Smooth muscle cell (in vitro differentiated cells): ENCODE data around the gene SPTAN1. TPM values are rescaled to one million over a fixed set of nuclear protein-coding genes. Genes with fewer than 3 reads are reported as not detected.

Experiments used
- DNase-seq: peaks from one replicate; lab custom pipeline; 2025; ENCODE audit not compliant: unreplicated experiment; lab: John Stamatoyannopoulos, UW
- H2AFZ ChIP-seq: fragments of 200-600 bp; sonication (generic); 2 replicates; pipeline ENCODE4 v1.6.0; 2016; ENCODE audit warnings: antibody characterized with exemption, low read depth, mild to moderate bottlenecking
- H3F3A ChIP-seq: fragments of 200-600 bp; sonication (generic); 2 replicates; pipeline ENCODE4 v1.6.0; 2017; ENCODE audit warnings: antibody characterized with exemption, low read depth
- H3K27ac ChIP-seq: fragments of 200-600 bp; sonication (generic); 2 replicates; pipeline ENCODE4 v1.5.1; 2016; ENCODE audit warnings: low read depth, mild to moderate bottlenecking
- H3K27me3 ChIP-seq: fragments of 200-600 bp; sonication (generic); 2 replicates; pipeline ENCODE4 v1.6.1; 2016; ENCODE audit warnings: low read depth, mild to moderate bottlenecking
- H3K36me3 ChIP-seq: fragments of 200-600 bp; sonication (generic); 2 replicates; pipeline ENCODE4 v1.5.1; 2016; ENCODE audit warnings: low read depth
- H3K4me1 ChIP-seq: fragments of 200-600 bp; sonication (generic); 2 replicates; pipeline ENCODE4 v1.5.1; 2016; ENCODE audit warnings: low read depth
- H3K4me2 ChIP-seq: fragments of 200-600 bp; sonication (generic); 2 replicates; pipeline ENCODE4 v1.6.0; 2016; ENCODE audit warnings: mild to moderate bottlenecking
- H3K4me3 ChIP-seq: fragments of 200-600 bp; sonication (generic); 2 replicates; pipeline ENCODE4 v1.5.1; 2016; ENCODE audit warnings: mild to moderate bottlenecking
- H3K79me2 ChIP-seq: fragments of 200-600 bp; sonication (generic); 2 replicates; pipeline ENCODE4 v1.6.0; 2016; ENCODE audit warnings: low read depth, mild to moderate bottlenecking
- H3K9ac ChIP-seq: fragments of 200-600 bp; sonication (generic); 2 replicates; pipeline ENCODE4 v1.6.0; 2016; ENCODE audit warnings: low read depth
- H3K9me3 ChIP-seq: fragments of 200-600 bp; sonication (generic); replicated peaks from 2 replicates; pipeline ENCODE4 v1.5.1; 2016; ENCODE audit warnings: low read depth
- H4K20me1 ChIP-seq: fragments of 200-600 bp; sonication (generic); 2 replicates; pipeline ENCODE4 v1.6.0; 2016; ENCODE audit warnings: low read depth
- CTCF ChIP-seq: fragments of 200-600 bp; sonication (generic); IDR thresholded peaks from 2 replicates; pipeline ENCODE4 v1.5.1; 2017; ENCODE audit warnings: borderline replicate concordance, mild to moderate bottlenecking, antibody characterized with exemption; ENCODE audit not compliant: insufficient read depth, poor library complexity, severe bottlenecking
- WGBS: methylation state at CpG from one replicate; pipeline ENCODE4 v1.1.7; 2016; ENCODE audit warnings: low lambda C conversion rate; 5-methylcytosine and 5-hydroxymethylcytosine counted together
- polyA plus RNA-seq: library from polyadenylated mRNA; unstranded; fragments of >200 nt; fragmentation: Nextera tagmentation; extraction: Ambion mirVana; gene quantifications from 2 replicates; pipeline ENCODE4 v1.2.1, GENCODE V29; 2016
- total RNA-seq: library from RNA; depleted of rRNA; stranded (reverse); fragments of >200 nt; gene quantifications from 2 replicates; pipeline ENCODE4 v1.2.3, GENCODE V29; 2014

Gene SPTAN1
- total and polyA plus RNA-seq, 2 experiments from 2014 or later: 84.9 to 145 TPM

GRCh38 chr9:128588581-128589233 lies 36.3 kb downstream of the SPTAN1 start:
- Histone ChIP-seq H4K20me1 (peaks cover 5% of the 10 kb centered on the region), H3K4me2 (no peak overlapping the region), H3K9me3 (no peaks in the 10 kb centered on the region), H3K27ac (no peak overlapping the region), H3K4me1 (no peaks in the 10 kb centered on the region), H3F3A (no peaks in the 10 kb centered on the region), H3K27me3 (no peaks in the 10 kb centered on the region), H3K4me3 (no peak overlapping the region), H2AFZ (no peak overlapping the region), H3K9ac (no peak overlapping the region), H3K79me2 (no peaks in the 10 kb centered on the region), H3K36me3 (peaks cover 42% of the 10 kb centered on the region)
- 97% methylated on average over 11 of the region's 11 CpGs for WGBS
- TF ChIP-seq CTCF: no peak
- DNase-seq: no peak

- no peak overlapping the region for H3K9ac ChIP-seq
- no peak overlapping the region for H3K27ac ChIP-seq
- no peak overlapping the region for H2AFZ ChIP-seq
- H3K36me3 ChIP-seq: peaks cover 40% of the 10 kb centered on the region
- WGBS: 98% methylated on average over 6 of the region's 6 CpGs
- H3K79me2 ChIP-seq: no peaks in the 10 kb centered on the region
- no peaks in the 10 kb centered on the region for H3F3A ChIP-seq
- no peaks in the 10 kb centered on the region for H4K20me1 ChIP-seq
- H3K27me3 ChIP-seq: no peaks in the 10 kb centered on the region
- H3K4me3 ChIP-seq: no peak overlapping the region
- DNase-seq: no peak
- H3K4me2 ChIP-seq: no peak overlapping the region
- H3K9me3 ChIP-seq: no peaks in the 10 kb centered on the region
- no peaks in the 10 kb centered on the region for H3K4me1 ChIP-seq
- TF ChIP-seq CTCF: no peak
These were observed 40.7 kb downstream of the SPTAN1 start for GRCh38 chr9:128593039-128593438.

GRCh38 chr9:128593856-128594255 lies 41.5 kb downstream of the SPTAN1 start:
- H3K4me3 ChIP-seq: no peak overlapping the region
- H2AFZ ChIP-seq: no peak overlapping the region
- DNase-seq: no peak
- no peaks in the 10 kb centered on the region for H3K27me3 ChIP-seq
- H3K9ac ChIP-seq: no peak overlapping the region
- 88% methylated on average over 9 of the region's 9 CpGs for WGBS
- H3K9me3 ChIP-seq: no peaks in the 10 kb centered on the region
- H3K79me2 ChIP-seq: no peaks in the 10 kb centered on the region
- TF ChIP-seq CTCF: no peak
- H3K27ac ChIP-seq: no peak overlapping the region
- H3K4me2 ChIP-seq: no peak overlapping the region
- no peaks in the 10 kb centered on the region for H3K4me1 ChIP-seq
- H3F3A ChIP-seq: no peaks in the 10 kb centered on the region
- peaks cover 38% of the 10 kb centered on the region for H3K36me3 ChIP-seq
- H4K20me1 ChIP-seq: no peaks in the 10 kb centered on the region

- no peak overlapping the region for H3K4me2 ChIP-seq
- H3K9ac ChIP-seq: no peak overlapping the region
- WGBS: 87% methylated on average over 4 of the region's 4 CpGs
- no peak overlapping the region for H2AFZ ChIP-seq
- peaks cover 5% of the 10 kb centered on the region for H4K20me1 ChIP-seq
- no peak for DNase-seq
- H3K36me3 ChIP-seq: peaks cover 44% of the 10 kb centered on the region
- H3K4me3 ChIP-seq: no peak overlapping the region
- no peak overlapping the region for H3K27ac ChIP-seq
- no peaks in the 10 kb centered on the region for H3K27me3 ChIP-seq
- no peaks in the 10 kb centered on the region for H3K79me2 ChIP-seq
- H3K4me1 ChIP-seq: no peaks in the 10 kb centered on the region
- H3F3A ChIP-seq: no peaks in the 10 kb centered on the region
- TF ChIP-seq CTCF: no peak
- no peaks in the 10 kb centered on the region for H3K9me3 ChIP-seq
These were observed 43.1 kb downstream of the SPTAN1 start for GRCh38 chr9:128595471-128595870.
